PC-3 (cell line): ENCODE results near the gene EDC4. TPM values are rescaled to one million over a fixed set of nuclear protein-coding genes. Genes with fewer than 3 reads are reported as not detected.

Experiments
- ATAC-seq: fragments of 200-7000 bp; cut with Tn5 transposase; 2 replicates; pipeline ENCODE4 v1.9.1; 2020; ENCODE audit warnings: mild to moderate bottlenecking, moderate library complexity
- BruUV-seq: library from RNA; stranded (reverse); fragments of 400-500 nt; replicated peaks from 2 replicates; lab custom pipeline; 2021; lab: Mats Ljungman, UMichigan
- CTCF ChIA-PET: fragments of 300-600 bp; sonication (Branson Sonifier 250); formaldehyde crosslinking; loops from one replicate; lab custom pipeline; 2022; ENCODE audit warnings: antibody characterized with exemption; lab: Charles Lee
- POLR2A ChIA-PET: fragments of 300-600 bp; sonication (Branson Sonifier 250); formaldehyde crosslinking; loops from one replicate; lab custom pipeline; 2022; ENCODE audit warnings: antibody characterized with exemption; ENCODE audit not compliant: unreplicated experiment; lab: Charles Lee
- DNase-seq: peaks from one replicate; pipeline ENCODE4 v3.0.0-alpha.2; 2015
- H2AFZ ChIP-seq: fragments of 300-600 bp; sonication (generic); 2 replicates; pipeline ENCODE4 v1.6.0; 2016; ENCODE audit warnings: antibody characterized with exemption, low read length
- H3F3A ChIP-seq: fragments of 300-600 bp; sonication (generic); one replicate; pipeline ENCODE4 v1.6.0; 2017; ENCODE audit warnings: antibody characterized with exemption, low read length, control low read depth, mild to moderate bottlenecking; ENCODE audit not compliant: unreplicated experiment
- H3K27ac ChIP-seq: fragments of 300-600 bp; sonication (generic); 2 replicates; pipeline ENCODE4 v1.5.1; 2016; ENCODE audit warnings: mild to moderate bottlenecking, low read length
- H3K27me3 ChIP-seq: fragments of 300-600 bp; sonication (generic); 2 replicates; pipeline ENCODE4 v1.6.1; 2016; ENCODE audit warnings: low read length, mixed read lengths
- H3K36me3 ChIP-seq: fragments of 300-600 bp; sonication (generic); 2 replicates; pipeline ENCODE4 v1.6.1; 2016; ENCODE audit warnings: low read depth, mixed run types, low read length, mixed read lengths
- H3K4me1 ChIP-seq: fragments of 300-600 bp; sonication (generic); 2 replicates; pipeline ENCODE4 v1.5.1; 2016; ENCODE audit warnings: low read length; ENCODE audit not compliant: insufficient read depth
- H3K4me2 ChIP-seq: fragments of 300-600 bp; sonication (generic); 2 replicates; pipeline ENCODE4 v1.6.0; 2016; ENCODE audit warnings: low read length
- H3K4me3 ChIP-seq: fragments of 300-600 bp; sonication (generic); 2 replicates; pipeline ENCODE4 v1.5.1; 2016; ENCODE audit warnings: mild to moderate bottlenecking, low read length, mixed read lengths
- H3K79me2 ChIP-seq: fragments of 300-600 bp; sonication (generic); 2 replicates; pipeline ENCODE4 v1.6.1; 2017; ENCODE audit warnings: low read length, mixed read lengths
- H3K9ac ChIP-seq: fragments of 300-600 bp; sonication (generic); 2 replicates; pipeline ENCODE4 v1.6.0; 2016; ENCODE audit warnings: mild to moderate bottlenecking, low read length
- H3K9me2 ChIP-seq: fragments of 300-600 bp; sonication (generic); replicated peaks from 2 replicates; pipeline ENCODE4 v1.6.1; 2016; ENCODE audit warnings: mixed run types, low read length, mixed read lengths
- H3K9me3 ChIP-seq: fragments of 300-600 bp; sonication (generic); 2 replicates; pipeline ENCODE4 v1.6.1; 2016; ENCODE audit warnings: low read length, mixed read lengths
- H4K20me1 ChIP-seq: fragments of 300-600 bp; sonication (generic); 2 replicates; pipeline ENCODE4 v1.6.1; 2016; ENCODE audit warnings: low read length, mixed read lengths
- EZH2 ChIP-seq: fragments of 300-600 bp; sonication (generic); IDR thresholded peaks from one replicate; pipeline ENCODE4 v1.6.1; 2017; ENCODE audit warnings: antibody characterized with exemption, mild to moderate bottlenecking, low read length; ENCODE audit not compliant: unreplicated experiment
- EZH2phosphoT487 ChIP-seq: fragments of 300-600 bp; sonication (generic); IDR thresholded peaks from 2 replicates; pipeline ENCODE4 v1.6.1; 2018; ENCODE audit warnings: mild to moderate bottlenecking, antibody characterized with exemption, low read length, borderline replicate concordance
- intact Hi-C: fragments of 100-400 bp; cut with micrococcal nuclease; formaldehyde crosslinking; loops from 2 replicates; pipeline ENCODE4 v1.9.0; 2023
- total RNA-seq: library from RNA; depleted of rRNA; stranded (reverse); fragments of >200 nt; gene quantifications from 2 replicates; pipeline ENCODE4 v1.2.3, GENCODE V29; 2014
- TF ChIP-seq, protein P1 (sequence below): fragments of 300-600 bp; sonication (generic); conservative IDR thresholded peaks from 2 replicates; pipeline ENCODE4 v1.5.1; 2017; ENCODE audit warnings: antibody characterized with exemption, low read depth, mild to moderate bottlenecking, low read length

Gene EDC4
- total RNA-seq, 1 experiment from 2014 or later: 58.9 TPM

DNA sequence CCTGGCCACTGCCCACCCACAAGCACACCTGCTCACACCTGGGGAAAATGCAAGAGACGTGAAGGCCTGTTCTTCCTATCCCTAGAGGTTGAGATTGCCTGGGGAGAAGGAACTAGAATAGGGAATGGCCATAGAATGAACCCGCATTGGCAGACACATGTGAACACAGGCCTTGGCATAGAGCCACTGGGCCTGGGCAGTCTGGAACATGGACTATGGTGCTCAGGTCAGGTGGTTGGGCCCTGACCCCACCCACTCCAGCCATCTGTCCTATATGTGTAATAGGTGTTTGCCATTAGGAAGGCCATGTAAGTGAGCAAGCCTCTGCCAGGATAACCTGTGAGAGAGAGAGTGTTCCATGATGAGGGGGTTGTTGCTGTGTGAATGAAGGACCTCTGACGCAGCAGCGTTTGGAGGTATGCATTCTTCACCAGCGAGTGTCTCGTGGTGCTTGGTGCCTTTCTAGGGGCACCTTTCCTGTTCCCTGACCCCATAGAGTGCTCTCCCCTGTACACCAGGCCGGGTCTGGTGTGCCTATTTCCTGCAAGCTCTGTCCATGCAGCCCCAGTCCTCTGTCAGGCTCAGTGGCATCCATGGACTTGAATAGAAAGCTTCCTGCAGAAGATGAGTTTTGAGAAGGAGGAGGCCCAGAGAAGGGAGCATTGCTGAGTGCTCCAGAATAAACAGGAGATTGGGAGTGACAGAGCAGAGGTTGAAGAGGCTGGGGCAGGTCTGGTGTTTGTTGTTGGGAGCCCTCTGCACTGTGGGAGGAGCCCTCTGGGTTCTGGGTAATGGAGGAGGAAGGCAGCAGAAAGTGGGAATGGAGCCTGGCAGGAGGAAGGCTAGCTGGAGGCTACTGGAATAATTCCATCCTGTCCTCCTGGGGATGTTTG is 43.2 kb downstream of the EDC4 start:
- Histone ChIP-seq H3F3A (no peaks in the 10 kb centered on the region), H3K9me2 (no peaks in the 10 kb centered on the region), H3K4me1 (peaks cover 13% of the 10 kb centered on the region), H3K9ac (no peak overlapping the region), H4K20me1 (0 out of 2 replicates have a peak, but pooled peaks cover 5% of the 10 kb centered on the region), H3K27ac (no peak overlapping the region), H2AFZ (no peak overlapping the region), H3K79me2 (0 out of 2 replicates have a peak, but pooled peaks cover 4% of the 10 kb centered on the region), H3K27me3 (no peaks in the 10 kb centered on the region), H3K9me3 (no peaks in the 10 kb centered on the region), H3K36me3 (no peaks in the 10 kb centered on the region; the same call in 1 of the 2 replicates), H3K4me3 (no peak overlapping the region), H3K4me2 (no peak overlapping the region)
- ChIA-PET POLR2A (no interaction called here), CTCF (no interaction called here)
- intact Hi-C loops: no loop called here
- TF ChIP-seq EZH2: no peak
- TF ChIP-seq EZH2phosphoT487: no peak
- DNase-seq: no peak
- no TSS peak for BruUV-seq
- ATAC-seq: no peak

DNA sequence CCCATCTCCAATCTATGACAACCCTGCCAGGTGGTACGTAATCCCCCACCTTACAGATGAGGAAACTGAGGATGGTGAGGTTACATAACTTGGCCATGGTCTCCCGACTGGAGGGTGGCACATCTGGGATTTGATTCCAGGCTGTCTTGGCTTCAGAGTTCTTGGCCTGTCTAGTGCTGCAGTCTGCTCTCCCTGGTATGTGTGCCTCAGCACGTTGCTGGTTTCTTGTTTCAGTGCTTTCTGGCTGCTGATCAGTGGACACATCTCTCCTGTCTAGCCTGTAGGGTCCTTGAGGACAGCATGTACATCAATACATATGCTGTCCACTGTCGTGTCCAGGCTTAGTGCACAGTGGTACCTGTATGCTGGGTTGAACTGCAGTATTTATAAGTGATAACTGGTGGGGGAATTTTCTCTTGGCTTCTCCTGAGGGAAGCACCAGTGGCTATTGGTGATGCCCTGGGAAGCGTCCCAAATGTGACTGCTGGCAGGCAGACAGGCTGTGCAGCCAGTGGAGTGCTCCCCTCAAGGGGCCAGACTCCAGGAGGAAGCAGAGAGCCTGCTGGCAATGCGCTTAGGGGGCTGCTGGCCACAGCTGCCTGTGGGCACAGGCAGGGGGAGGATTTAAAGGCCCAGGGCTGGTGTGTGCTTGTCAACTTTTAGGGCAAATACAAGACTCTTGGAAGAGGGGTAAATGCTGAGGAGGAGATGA is 44.4 kb downstream of the EDC4 start:
- TF ChIP-seq EZH2phosphoT487 (no peak), EZH2 (no peak)
- TF ChIP-seq, protein P1, sequence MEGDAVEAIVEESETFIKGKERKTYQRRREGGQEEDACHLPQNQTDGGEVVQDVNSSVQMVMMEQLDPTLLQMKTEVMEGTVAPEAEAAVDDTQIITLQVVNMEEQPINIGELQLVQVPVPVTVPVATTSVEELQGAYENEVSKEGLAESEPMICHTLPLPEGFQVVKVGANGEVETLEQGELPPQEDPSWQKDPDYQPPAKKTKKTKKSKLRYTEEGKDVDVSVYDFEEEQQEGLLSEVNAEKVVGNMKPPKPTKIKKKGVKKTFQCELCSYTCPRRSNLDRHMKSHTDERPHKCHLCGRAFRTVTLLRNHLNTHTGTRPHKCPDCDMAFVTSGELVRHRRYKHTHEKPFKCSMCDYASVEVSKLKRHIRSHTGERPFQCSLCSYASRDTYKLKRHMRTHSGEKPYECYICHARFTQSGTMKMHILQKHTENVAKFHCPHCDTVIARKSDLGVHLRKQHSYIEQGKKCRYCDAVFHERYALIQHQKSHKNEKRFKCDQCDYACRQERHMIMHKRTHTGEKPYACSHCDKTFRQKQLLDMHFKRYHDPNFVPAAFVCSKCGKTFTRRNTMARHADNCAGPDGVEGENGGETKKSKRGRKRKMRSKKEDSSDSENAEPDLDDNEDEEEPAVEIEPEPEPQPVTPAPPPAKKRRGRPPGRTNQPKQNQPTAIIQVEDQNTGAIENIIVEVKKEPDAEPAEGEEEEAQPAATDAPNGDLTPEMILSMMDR: no peak
- Histone ChIP-seq H3K4me3 (no peak overlapping the region), H3K79me2 (0 out of 2 replicates have a peak, but pooled peaks cover 4% of the 10 kb centered on the region), H3K9ac (no peak overlapping the region), H3K27ac (peak overlapping the region; percentile 66), H3K4me1 (peaks cover 13% of the 10 kb centered on the region), H3K27me3 (no peaks in the 10 kb centered on the region), H3K36me3 (no peaks in the 10 kb centered on the region; the same call in 1 of the 2 replicates), H3F3A (no peaks in the 10 kb centered on the region), H3K9me2 (no peaks in the 10 kb centered on the region), H3K9me3 (no peaks in the 10 kb centered on the region), H2AFZ (no peak overlapping the region), H4K20me1 (0 out of 2 replicates have a peak, but pooled peaks cover 5% of the 10 kb centered on the region), H3K4me2 (0 out of 2 replicates have a peak overlapping the region, but pooled peaks have one; percentile 12)
- intact Hi-C loops: no loop called here
- no TSS peak for BruUV-seq
- ATAC-seq (peak; percentile 25), DNase-seq (no peak)
- CTCF ChIA-PET: interaction anchor here (1.0 kb wide), 1 partner anchor 396 kb away, joined by 4 read pairs; no protein-coding TSS in a partner anchor
- POLR2A ChIA-PET: no interaction called here

DNA sequence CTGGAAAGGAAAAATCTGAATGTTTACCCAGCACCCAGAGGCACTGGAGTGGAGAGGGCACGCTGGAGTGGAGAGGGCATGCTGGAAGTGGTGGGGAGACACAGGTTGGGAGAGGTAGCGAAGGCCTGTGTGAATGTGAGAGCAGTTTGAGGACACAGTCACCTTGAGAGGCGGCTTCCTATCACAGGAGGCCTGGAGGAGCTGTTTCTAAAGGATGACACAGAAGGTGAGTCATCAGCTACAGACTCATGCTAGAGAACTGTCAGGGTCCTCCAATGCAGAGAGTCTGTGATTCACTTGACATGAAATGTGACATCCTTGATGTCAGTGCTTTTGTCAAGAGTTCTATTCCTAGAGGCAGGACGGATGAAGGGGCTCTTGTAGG is 45.0 kb downstream of the EDC4 start:
- ChIA-PET POLR2A (no interaction called here), CTCF (interaction anchor here (1.0 kb wide), 1 partner anchor 397 kb away, joined by 4 read pairs; no protein-coding TSS in a partner anchor)
- Histone ChIP-seq H3K4me3 (no peak overlapping the region), H3K9me2 (no peaks in the 10 kb centered on the region), H3K4me2 (0 out of 2 replicates have a peak overlapping the region, but pooled peaks have one; percentile 12), H4K20me1 (0 out of 2 replicates have a peak, but pooled peaks cover 5% of the 10 kb centered on the region), H3K36me3 (no peaks in the 10 kb centered on the region; the same call in 1 of the 2 replicates), H3K27ac (peak overlapping the region; percentile 66), H3F3A (no peaks in the 10 kb centered on the region), H3K9me3 (no peaks in the 10 kb centered on the region), H3K9ac (no peak overlapping the region), H3K4me1 (peaks cover 13% of the 10 kb centered on the region), H3K79me2 (0 out of 2 replicates have a peak, but pooled peaks cover 4% of the 10 kb centered on the region), H3K27me3 (no peaks in the 10 kb centered on the region), H2AFZ (no peak overlapping the region)
- peak; percentile 99 for ATAC-seq
- intact Hi-C loops: no loop called here
- no TSS peak for BruUV-seq
- TF ChIP-seq, protein P1: no peak
- TF ChIP-seq EZH2 (no peak), EZH2phosphoT487 (no peak)
- peak; percentile 87 for DNase-seq
